Measurements from ENCODE around the gene S100A16.

S100A16 gene

DNA sequence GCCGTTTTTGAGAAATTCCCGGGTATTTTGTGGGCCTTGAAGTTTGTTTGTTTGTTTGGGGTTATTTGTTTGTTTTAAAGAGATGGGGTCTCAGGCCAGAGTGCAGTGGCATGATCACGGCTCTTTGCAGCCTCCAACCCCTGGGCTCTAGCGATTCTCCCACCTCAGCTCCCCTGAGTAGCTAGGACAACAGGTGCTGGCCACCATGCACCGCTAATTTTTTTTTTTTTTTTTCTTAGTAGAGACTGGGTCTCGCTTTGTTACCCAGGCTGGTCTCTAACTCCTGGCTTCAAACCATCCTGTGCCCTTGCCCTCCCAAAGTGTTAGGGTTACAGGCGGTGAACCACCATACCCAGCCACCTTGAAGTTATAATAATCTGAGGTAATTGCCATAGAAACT lies 22.9 kb upstream of the S100A16 start:
- no peak for DNase-seq

DNA sequence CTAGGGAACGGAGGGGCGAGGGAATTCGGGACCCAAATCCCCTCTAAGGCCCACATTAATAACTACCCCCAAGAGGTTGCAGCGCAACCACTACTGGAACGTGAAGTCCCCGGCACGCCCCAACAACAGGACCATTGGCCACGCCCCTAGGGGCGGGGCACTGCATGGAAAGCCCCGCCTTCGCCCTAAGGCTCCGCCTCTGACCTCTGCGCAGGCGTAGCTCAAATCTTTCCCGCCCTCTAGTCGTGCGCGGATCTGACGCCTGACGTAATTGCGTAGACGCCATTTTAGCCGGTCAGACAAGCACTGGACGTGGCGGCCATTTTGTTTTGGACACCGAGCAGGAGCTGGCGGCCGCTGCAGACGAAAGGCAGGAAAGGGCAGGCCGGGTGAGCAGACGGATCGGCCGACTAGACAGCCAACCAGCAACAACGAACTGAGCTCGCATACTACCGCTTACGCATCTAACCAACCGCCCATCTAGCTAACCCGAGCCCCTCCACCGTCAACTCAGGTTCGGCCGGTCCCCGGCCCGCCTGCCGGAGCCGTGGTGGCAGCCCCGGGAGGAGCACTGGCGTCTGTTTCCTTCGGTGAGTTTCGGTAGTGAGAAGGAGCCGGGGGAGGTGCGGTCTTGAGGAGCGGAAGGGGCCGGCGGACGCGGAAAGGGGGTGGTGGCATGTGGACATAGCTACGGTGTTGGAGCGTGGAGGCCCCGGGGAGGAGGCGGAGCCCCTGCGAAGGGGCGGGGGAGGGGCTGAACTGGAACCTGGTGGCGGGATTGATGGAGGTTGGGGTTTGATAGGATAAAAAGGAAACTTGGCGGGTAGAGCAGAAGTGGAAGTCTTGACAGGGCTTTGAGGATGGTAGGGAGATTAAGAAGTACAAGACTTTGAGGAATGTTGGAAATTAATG lies 21.1 kb upstream of the S100A16 start, which contains the start of gene CHTOP:
TSS of gene CHTOP (plus strand) at position 313 of the 912 bp plus-strand sequence. CDS start 2,523 bp downstream, outside the sequence.
- peak; percentile 99 for DNase-seq

DNA sequence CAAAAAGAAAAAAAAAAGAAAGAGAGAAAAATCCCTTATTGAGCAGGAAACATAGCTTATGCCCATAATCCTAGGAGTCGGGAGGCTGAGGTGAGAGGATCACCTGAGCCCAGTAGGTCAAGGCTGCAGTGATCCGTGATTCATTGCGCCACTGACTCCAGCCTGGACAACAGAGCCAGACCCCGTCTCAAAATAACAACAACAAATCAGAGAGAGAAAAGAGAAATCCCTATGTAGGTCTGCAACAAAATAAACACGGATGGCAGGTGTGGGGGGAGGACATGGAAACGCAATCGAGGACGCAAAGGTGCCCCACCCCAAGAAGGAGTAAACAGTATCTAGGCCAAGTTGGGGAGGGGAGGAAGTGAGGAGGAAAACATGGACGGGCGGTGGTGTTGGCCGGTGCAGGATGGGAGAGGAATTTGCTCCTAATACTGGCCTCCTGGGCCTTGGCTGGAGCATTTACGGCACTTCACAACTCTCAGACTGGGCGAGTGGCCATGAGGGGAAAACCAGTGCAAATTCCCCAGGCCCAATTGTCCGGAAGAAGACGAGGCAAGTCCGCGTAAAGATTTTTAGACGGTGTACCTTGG lies 20.3 kb upstream of the S100A16 start:
- no peak for DNase-seq

DNA sequence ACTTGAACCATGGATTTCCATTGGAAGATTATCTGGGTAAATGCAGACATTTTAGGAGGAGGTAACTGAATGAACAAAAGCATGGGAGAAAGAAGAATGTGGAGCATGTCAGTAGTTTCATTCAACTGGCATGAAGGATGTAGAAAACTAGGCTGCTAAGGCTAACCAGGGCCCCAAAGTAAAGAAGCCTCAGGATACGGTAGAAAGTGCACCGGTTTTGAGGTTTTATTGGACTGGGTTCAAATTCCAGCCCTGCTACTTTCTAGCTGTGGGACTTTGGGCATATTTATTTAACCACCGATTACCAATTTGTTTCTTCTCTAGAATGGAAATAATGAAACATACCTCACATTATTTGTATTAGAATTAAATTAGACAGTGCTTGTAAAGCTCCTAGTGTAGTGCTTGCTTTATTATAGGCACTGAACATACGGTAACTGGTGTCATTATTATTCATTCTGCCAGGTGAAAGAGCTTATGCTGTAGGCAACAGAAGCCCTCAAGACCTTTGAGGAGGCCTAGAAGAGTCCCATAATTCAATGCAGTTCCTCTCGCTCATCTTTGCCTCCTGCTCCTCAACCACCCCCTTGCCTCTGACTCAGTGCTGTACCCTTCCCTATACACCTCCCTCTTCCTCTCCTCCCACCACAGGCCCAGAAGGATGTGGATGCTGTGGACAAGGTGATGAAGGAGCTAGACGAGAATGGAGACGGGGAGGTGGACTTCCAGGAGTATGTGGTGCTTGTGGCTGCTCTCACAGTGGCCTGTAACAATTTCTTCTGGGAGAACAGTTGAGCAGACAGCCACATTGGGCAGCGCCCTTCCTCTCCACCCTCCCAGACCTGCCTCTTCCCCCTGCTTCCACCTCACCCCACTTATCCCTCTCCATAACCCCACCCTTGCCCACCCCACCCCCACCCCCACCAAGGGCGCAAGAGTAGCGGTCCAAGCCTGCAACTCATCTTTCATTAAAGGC lies 18.4 kb upstream of the S100A16 start:
- no peak for DNase-seq

DNA sequence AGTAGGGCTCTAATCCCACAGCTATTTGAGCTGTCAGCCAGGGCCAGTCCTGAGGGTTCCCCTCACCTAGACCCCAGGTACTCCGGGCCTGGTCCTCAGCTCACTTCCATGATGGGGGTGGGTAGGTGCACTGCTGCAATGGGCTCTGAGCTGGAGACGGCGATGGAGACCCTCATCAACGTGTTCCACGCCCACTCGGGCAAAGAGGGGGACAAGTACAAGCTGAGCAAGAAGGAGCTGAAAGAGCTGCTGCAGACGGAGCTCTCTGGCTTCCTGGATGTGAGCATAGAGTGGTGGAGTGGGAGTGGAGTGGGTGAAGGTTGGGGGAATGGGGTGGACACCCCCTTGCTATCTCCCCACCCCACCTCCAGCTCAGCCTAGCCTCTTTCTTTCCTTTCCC lies 17.4 kb upstream of the S100A16 start:
- DNase-seq, result no peak

DNA sequence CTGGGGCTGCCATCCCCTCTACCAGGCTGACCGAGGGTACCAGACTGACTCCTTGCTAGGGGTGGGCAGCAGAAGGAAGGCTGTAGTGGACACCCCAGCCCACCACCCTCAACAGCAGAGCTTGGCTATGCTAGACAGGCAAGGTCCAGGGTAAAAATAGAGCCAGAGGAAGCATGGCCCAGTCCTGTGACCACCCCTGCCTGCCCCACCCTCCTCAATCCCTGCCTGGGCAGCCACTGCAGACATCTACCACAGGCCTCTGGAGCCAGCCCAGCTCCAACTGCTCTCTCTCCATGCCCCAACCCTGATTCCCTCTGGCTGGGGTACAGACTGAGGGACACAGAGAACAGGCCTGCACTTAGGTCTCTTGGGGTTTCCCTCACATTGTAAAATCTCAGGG lies 17.0 kb upstream of the S100A16 start:
- no peak for DNase-seq

DNA sequence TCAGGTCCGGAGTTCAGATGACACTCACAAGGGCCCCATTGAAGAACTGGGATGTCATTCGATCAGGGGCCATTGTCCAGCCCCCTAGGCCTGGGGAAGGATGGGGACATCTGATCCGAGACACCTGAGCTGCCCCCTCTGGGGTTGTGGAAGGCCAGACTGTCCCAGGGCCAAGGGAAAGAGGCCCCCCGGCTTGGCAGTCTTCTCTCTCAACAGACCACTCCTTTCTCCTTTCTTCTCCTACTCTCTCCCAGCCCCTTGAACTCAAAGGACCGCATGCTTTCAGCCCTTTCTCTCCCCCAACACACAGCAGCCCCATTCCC lies 16.4 kb upstream of the S100A16 start:
- no peak for DNase-seq

DNA sequence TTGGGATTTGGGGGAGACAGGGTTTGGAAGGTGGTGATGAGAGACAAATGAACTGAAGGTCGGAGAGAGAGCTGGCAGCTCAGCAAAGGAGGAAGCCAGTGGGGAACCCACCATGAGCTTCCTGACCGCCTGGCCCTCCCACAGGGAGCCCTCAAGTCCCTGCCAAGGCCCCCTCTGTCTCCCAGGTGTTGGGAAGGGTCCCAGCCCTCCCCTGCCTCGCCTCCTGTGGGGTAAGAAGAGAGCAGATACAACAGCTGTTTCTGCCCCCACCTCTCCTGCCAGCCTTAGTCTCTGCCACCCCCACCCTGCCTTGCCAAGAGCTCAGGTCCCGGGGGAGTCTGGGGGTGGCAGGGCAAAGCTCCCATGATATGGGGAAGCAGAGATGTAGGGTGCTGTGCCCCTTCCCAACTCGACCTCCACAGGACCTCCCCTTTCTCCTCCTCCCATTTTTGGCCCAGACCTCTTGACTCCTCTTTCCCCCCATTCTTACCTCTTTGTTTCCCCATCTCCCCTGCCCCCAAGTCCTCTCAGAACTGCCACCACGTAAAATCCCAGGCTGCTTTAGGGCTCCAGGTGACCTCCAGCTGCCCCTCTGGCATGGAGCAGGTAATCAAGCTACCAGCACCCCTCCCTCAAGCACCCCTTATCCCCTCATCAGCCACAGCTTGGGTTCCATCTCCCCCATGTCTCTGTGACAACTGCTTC lies 15.9 kb upstream of the S100A16 start:
- DNase-seq, result no peak

DNA sequence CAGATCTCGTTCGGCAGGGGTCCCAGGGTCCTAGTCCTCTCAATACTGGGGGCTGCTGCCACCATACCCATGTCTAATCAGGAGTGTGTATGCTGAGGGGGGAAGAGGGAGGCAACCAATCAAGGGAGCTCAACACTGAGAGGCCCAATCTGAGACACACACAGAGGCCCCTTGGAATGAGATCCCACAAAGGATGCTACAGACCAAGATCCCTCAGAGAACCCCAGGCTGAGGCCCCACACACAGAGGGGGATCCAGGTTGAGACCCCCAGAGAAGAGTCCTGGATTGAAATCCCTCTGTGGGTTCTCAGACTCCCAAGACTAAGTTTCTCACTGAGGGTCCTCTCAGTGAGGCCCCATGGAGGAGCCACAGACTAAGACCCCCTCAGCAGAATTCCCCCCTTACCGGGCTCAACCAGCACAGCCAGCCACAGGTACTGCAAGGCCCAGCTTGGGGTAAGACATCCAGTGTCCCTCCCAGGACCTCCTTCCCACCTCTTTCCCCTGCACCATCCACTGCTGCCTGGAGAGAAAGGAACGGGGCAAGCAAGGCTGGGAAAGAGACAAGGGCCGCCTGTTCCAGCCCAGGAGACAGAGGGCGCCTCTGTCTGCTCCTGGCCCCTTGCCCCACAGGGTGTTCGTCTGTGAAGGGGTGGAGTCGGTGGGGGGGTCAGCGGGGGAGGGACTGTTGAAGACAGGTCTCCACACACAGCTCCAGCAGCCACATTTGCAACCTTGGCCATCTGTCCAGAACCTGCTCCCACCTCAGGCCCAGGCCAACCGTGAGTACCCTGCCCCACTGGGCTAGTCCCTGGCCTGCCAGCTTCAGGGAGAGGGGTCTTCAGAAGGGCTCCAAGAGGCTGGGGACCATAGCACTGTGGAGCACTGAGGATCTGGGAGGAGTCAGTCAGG lies 15.0 kb upstream of the S100A16 start, which contains the start of gene S100A1:
TSS of gene S100A1 (plus strand) at position 720 of the 912 bp plus-strand sequence. CDS start 2,088 bp downstream, outside the sequence.
- no peak for DNase-seq

DNA sequence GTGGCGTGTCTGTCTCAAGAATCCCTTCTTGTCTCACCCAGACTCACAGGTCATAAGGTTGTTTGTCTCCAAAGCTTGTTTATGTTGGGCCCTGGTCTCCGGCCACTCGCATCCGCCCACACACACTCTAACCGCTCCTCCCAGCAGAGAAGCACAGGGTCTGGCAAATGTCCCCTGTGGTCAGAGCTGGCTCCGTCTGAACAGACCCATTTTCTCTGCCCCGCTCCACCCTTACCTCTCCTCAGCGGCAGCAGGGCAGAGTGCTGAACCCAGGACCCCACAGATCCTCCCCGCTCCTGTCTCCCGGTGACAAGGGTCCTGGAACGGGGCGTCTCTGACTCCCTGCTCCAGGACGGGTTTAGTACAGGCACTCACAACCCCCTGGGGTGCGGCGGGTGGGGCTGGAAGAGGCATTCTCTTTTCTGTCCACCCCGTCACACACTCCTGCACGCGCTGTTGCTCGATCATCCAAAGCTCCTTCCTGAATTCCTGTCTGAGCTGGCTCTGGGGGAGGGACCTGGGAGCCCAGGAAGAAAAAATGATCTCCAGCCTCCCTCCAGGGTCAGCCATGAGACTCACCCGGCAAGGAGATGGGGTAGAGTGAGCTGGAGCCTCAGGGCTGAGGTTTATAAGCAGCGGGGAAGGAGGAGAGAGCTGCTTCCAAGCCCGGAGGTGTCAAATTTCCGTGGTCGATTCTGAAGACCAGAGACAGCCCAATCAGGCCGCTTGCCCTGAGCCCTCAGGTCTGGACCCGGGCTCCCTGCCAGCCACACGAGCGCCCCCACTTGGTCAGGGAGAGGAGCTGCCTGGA lies 14.2 kb upstream of the S100A16 start, which contains the start of gene S100A13:
TSS of gene S100A13 (minus strand) at position 602 of the 811 bp plus-strand sequence. CDS start 1,033 bp downstream, outside the sequence.
- DNase-seq, result peak; percentile 95

DNA sequence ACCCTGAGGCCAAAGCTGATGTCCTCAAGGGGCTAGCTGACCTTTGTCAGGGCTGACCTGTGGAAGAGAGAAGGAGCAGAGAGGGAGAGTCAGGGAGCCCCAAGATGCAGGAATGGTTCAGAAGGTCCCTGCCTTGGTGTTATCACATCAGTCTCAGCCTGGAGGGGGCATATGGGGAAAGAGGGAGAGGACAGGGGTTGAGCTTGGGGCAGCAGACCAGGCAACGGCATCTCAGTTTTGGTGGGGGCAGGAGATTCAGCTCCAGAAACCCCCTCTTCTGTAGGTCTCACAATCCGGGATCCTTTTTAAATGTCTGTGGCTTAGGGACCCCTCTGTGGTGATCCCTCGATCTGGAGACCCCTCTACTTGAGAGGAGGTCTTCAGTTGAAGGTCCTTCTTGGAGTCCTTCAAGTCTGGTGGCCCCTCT lies 13.6 kb upstream of the S100A16 start:
- DNase-seq, result no peak

DNA sequence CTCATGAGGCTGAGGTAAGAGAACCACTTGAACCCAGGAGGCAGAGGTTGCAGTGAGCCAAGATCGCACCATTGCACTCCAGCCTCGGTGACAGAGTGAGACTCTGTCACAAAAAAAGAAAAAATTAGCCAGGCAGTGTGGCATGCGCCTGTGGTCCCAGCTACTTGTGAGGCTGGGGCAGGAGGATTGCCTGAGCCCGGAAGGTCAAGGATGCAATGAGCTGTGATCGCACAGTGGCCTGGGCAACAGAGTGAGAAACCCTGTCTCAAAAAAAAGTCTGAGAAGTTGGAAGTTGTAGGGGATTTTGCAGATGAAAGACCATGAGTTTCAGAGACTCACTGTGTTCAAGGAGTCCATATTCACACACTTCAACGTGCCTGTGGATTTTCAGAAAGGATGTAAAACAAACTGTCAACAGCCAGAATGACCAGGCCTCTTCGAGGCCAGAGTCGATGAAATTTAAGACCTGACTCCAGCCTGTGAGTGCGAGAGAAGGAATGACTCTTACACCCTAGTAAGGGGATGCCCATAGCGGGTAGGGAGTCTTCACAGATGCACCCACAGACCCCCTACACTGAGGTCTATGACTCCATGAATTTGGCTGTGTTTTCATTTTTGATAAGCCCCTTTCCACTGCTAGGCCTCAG lies 12.2 kb upstream of the S100A16 start:
- DNase-seq, result no peak

DNA sequence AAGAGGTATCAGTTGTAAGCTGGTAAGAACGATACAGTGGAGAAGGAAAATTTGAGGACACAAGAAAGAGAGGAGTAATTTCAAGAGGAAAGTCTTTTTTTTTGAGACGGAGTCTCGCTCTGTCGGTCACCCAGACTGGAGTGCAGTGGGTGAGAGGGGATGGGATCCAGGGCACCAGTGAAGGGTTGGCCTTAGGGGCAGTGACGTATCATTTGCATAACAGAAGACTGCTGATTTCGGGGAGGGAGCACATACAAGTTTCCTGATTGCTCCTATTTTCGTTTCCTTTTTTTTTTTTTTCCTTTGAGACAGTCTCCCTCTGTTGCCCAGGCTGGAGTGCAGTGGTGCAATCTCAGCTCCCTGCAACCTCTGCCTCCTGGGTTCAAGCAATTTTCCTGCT lies 10.2 kb upstream of the S100A16 start:
- no peak for DNase-seq

DNA sequence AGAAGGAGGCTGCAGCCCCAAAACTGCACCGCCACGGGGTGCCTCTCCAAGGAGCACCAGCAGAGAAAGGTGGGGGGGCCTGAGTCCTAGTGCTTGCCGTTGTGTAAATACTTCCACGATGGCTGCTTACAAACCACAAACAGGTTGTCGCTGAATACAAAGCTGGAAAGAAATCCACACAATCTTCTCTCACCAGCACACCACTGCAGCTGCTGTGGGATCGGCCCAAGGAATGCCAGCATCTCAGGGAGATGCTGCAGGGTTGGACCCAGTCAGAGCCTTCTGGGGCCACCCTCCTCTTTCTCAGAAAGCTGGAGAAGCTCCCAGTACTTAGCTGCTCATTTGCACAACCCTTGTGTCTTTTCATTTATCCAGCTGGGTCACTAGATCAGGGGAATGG lies 6.2 kb upstream of the S100A16 start:
- DNase-seq, result no peak

DNA sequence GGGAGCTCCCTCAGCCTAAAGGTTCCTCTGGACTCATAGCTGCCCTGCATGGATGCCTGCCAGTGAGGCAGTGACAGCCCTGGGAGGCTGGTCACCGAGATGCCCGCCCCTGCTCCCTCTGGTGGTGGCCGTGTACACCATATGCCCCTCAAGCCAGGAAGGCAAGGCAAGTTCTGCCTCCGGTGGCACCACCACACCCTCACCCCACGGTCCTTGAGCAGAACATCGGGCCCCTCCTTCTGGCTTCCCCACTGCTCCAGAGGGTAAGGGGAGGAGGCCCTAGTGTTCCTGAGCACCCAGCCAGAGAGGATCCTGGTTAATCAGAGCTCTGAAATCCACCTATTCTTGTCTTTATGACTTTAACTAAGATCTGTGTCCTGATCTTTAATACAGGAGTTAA lies 4.7 kb upstream of the S100A16 start:
- DNase-seq, result no peak

DNA sequence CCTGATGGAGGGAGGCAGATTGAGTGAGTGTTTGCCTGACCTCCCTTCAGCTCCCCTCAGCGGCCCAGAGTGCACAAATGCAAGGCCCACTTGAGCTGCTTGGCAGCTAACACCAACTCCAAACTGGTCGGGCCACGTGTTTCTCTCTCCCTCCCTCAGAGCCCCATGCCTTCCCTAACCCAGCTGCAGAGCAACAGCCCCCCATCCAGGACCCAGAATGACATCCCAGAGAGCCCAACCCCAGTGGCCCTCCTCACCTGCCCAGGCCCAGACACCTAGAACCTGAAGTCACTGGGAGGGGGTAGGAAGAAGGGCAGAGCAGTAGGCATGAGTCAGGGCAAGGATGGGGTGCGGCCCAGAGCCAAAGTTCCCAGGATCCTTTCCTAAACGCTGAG lies 4.0 kb upstream of the S100A16 start:
- no peak for DNase-seq

DNA sequence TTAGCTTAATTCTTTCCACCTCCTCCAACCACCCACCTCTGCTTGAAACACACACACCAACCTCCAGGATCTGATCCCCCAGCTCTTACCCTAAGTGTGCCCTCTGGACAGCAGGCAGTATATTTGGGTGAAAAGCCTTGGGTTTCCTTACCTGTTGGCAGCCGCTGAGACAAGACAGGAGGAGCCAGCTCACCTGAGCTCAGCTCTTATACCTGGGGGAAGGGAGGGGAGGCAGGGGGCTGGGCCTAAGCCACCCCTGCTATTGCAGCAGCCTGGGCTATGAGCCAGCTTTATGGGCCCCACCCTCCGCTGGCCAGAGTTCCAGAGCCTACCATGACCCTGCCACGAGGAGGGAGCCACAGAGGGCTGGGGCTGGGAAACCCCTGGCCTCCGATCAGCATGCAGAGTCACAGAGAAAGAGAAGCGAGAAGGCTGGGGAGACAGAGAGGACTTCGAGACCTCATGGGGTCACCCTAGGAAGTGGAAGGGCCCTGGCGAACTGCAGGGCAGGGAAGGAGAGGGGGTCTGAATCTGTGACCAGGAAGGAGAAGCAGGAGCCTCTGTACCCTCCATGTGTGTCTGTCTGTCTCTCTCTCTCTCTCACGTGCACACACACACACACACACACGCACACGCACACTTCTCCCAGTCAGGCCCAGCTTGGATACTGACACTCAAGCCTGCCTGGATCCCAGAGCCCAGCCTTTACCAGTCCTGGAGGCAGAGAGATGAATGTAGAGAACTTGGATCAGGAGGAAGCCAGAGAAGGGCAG lies 3.4 kb upstream of the S100A16 start, which contains the start of gene S100A14:
TSS of gene S100A14 (minus strand) at position 182 of the 773 bp plus-strand sequence. CDS start 467 bp downstream, outside the sequence.
- no peak for DNase-seq

DNA sequence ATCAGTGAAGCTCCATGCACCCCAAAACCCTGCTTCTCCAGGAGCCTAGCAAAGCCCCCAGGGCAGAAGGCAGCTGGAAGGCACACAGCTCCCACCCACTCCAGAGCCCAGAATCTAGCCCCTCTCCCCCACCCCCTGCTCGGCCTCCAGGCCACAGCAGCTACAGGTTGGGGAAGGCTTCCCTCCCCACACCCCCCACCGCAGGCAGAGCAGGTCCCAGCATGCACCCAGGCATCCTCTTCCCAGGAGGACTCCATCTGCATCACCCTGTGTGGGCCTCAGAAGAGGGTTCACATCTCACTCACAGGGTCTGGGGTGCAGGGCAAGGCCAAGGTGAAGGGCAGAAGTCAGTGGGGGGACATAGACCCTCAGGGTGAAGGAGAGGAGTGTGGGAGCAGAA lies 2.5 kb upstream of the S100A16 start:
- no peak for DNase-seq

DNA sequence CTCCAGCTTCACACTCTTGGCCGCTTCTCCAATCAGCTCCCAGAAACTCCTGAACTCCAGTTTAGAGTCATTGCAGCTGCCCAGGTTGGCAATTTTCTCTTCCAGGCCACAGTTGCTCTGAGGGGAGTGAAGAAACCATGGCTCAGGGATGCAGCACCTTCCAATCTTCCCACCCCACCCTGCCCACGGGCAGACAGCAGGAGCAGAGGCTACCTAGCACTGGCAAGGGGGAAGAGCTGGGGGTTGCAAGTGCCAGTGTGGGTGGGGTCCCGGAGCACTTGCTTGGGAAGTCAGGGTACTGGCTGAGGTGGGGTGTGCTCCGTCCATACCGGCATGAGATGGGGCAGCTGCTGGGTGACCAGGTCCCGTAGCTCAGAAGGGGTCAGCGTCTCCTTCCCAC lies 2.0 kb upstream of the S100A16 start:
- no peak for DNase-seq
